Ovary (tissue), 3 donors: ENCODE results near the gene MYLIP.

Experiments
- CTCF ChIP-seq, 3 donors: fragments of 450-650 bp in 2 of 3; fragments of 200-600 bp in 1 of 3; IDR thresholded peaks; one replicate each; pipeline versions ENCODE4 v1.5.1 to v1.8.0; 2016 to 2022; ENCODE audit warnings: antibody characterized with exemption in 3 of 3, mild to moderate bottlenecking in 1 of 3
- POLR2A ChIP-seq: fragments of 450-650 bp; IDR thresholded peaks from one replicate; pipeline ENCODE4 v1.6.1; 2017; ENCODE audit warnings: antibody characterized with exemption, mild to moderate bottlenecking, moderate library complexity
- donor health status: DM: no; HTN: no; CAD: no.

DNA sequence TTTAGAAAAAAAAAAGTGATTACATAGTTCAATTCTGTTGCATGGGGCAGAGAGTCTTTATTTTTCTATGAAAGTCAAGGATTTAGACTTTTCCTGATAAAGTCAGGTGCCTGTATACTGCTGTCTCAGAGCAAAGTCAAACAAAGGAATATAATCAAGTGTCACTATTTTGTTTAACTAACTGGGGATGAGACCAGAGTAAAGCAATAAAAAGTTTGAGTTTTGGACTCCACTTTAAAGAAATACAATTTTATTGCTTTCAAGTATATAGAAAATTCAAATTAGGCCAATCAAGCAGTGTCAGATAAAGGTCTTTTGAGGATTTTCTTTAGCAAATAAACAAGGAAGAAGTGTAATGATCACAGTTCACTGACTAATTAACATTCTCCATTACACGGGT, 48.7 kb upstream of the MYLIP start:
- TF ChIP-seq CTCF (IDR thresholded peaks at IDR 0.05) (no peak), POLR2A (no peak)
